Forelimb muscle (tissue), 1 donor: Measurements from ENCODE around the gene OFD1. TPM values are rescaled to one million over a fixed set of nuclear protein-coding genes. Genes with fewer than 3 reads are reported as not detected.

Experiments used
- DNase-seq: peaks from one replicate; pipeline ENCODE4 v3.0.0-alpha.2; 2013; ENCODE audit warnings: low read depth
- polyA plus RNA-seq: library from polyadenylated mRNA; unstranded; fragments of 120-200 nt; gene quantifications from one replicate; pipeline ENCODE4 v1.2.1, GENCODE V29; 2013; ENCODE audit not compliant: insufficient read length

The OFD1 gene
- polyA plus RNA-seq: 20.7 TPM

- peak; percentile 93 for DNase-seq
These were observed at the start of gene OFD1, which contains the start of gene TRAPPC2 for GRCh38 chrX:13734278-13735172. Gene OFD1, plus strand, starts transcription at chrX:13734748. Its CDS starts 324 bp downstream, at chrX:13735072. Gene TRAPPC2, minus strand, starts transcription at chrX:13734620. Its CDS starts 14,657 bp downstream, at chrX:13719963.

GRCh38 chrX:13685126-13685763 is 49.3 kb upstream of the OFD1 start:
- no peak for DNase-seq

- DNase-seq: no peak
These were observed 47.3 kb upstream of the OFD1 start for GRCh38 chrX:13687203-13687602.

GRCh38 chrX:13688384-13688957 is 46.1 kb upstream of the OFD1 start:
- DNase-seq: no peak

GRCh38 chrX:13688958-13689740 is 45.4 kb upstream of the OFD1 start, which contains the start of gene RAB9A:
Gene RAB9A, plus strand, starts transcription at chrX:13689128. Its CDS starts 19,619 bp downstream, at chrX:13708747.
- DNase-seq: no peak

- DNase-seq: no peak
These were observed 44.8 kb upstream of the OFD1 start for GRCh38 chrX:13689741-13690211.

GRCh38 chrX:13690836-13691235 is 43.7 kb upstream of the OFD1 start:
- DNase-seq: no peak

GRCh38 chrX:13691841-13692371 is 42.6 kb upstream of the OFD1 start:
- no peak for DNase-seq

GRCh38 chrX:13692771-13693231 is 41.7 kb upstream of the OFD1 start:
- DNase-seq: no peak

- DNase-seq: no peak
These were observed 41.1 kb upstream of the OFD1 start for GRCh38 chrX:13693341-13693961.

- no peak for DNase-seq
These were observed 40.2 kb upstream of the OFD1 start for GRCh38 chrX:13694359-13694758.

GRCh38 chrX:13694983-13695382 is 39.6 kb upstream of the OFD1 start:
- no peak for DNase-seq

GRCh38 chrX:13695601-13696115 is 38.9 kb upstream of the OFD1 start:
- no peak for DNase-seq

- DNase-seq: no peak
These were observed 37.1 kb upstream of the OFD1 start for GRCh38 chrX:13697455-13697854.

GRCh38 chrX:13697976-13698375 is 36.6 kb upstream of the OFD1 start:
- DNase-seq: no peak

GRCh38 chrX:13698432-13698831 is 36.1 kb upstream of the OFD1 start:
- DNase-seq: no peak

GRCh38 chrX:13699183-13699826 is 35.2 kb upstream of the OFD1 start:
- no peak for DNase-seq

GRCh38 chrX:13700380-13700779 is 34.2 kb upstream of the OFD1 start:
- DNase-seq: no peak

- no peak for DNase-seq
These were observed 32.3 kb upstream of the OFD1 start for GRCh38 chrX:13702111-13702789.
